Liver (tissue), 9 donors: ENCODE results near the gene MAFG. TPM values are rescaled to one million over a fixed set of nuclear protein-coding genes. Genes with fewer than 3 reads are reported as not detected.
A peak's percentile ranks its signal among the peaks of the same experiment; 100 is the strongest.

Experiments
- DNase-seq: peaks from one replicate; pipeline ENCODE4 v3.0.0-alpha.2; 2017; ENCODE audit warnings: low spot score
- H3K27ac ChIP-seq, 2 donors: one replicate each; pipeline ENCODE4 v1.7.0; 2013; ENCODE audit warnings: inconsistent platforms in 2 of 2, low read length in 2 of 2, control low read depth in 1 of 2, low read depth in 1 of 2, mild to moderate bottlenecking in 1 of 2
- H3K27me3 ChIP-seq, 4 donors: one replicate each; pipeline versions ENCODE4 v1.6.1 to v1.7.0; 2013; ENCODE audit warnings: low read length in 3 of 4, inconsistent platforms in 1 of 4, mild to moderate bottlenecking in 1 of 4, moderate library complexity in 1 of 4; ENCODE audit not compliant: control insufficient read depth in 4 of 4, insufficient read depth in 4 of 4
- H3K36me3 ChIP-seq, 4 donors: one replicate each; pipeline versions ENCODE4 v1.6.1 to v1.7.0; 2013; ENCODE audit warnings: low read length in 3 of 4, mild to moderate bottlenecking in 3 of 4, low read depth in 1 of 4, moderate library complexity in 1 of 4; ENCODE audit not compliant: control insufficient read depth in 4 of 4, insufficient read depth in 3 of 4
- H3K4me1 ChIP-seq, 4 donors: one replicate each; pipeline versions ENCODE4 v1.6.1 to v1.7.0; 2013; ENCODE audit warnings: low read length in 3 of 4, mild to moderate bottlenecking in 3 of 4, moderate library complexity in 1 of 4; ENCODE audit not compliant: control insufficient read depth in 4 of 4, insufficient read depth in 4 of 4
- H3K4me3 ChIP-seq, 3 donors: one replicate each; pipeline versions ENCODE4 v1.6.1 to v1.7.0; 2013; ENCODE audit warnings: low read length in 3 of 3, control low read depth in 1 of 3, low read depth in 1 of 3, mild to moderate bottlenecking in 1 of 3
- H3K9ac ChIP-seq, 2 donors: one replicate each; pipeline ENCODE4 v1.7.0; 2013; ENCODE audit warnings: low read length in 2 of 2, mild to moderate bottlenecking in 2 of 2, moderate library complexity in 2 of 2, control low read depth in 1 of 2, low read depth in 1 of 2
- H3K9me3 ChIP-seq, 4 donors: one replicate each; pipeline versions ENCODE4 v1.6.1 to v1.7.0; 2013; ENCODE audit warnings: low read length in 3 of 4; ENCODE audit not compliant: control insufficient read depth in 4 of 4
- ATF3 ChIP-seq: IDR thresholded peaks from 2 replicates; pipeline ENCODE4 v1.6.1; 2016; ENCODE audit warnings: antibody characterized with exemption
- CTCF ChIP-seq: fragments of 150-350 bp; IDR thresholded peaks from 2 replicates; pipeline ENCODE4 v1.5.1; 2017; ENCODE audit warnings: improper control_type of control experiment, low read depth, low read length; ENCODE audit not compliant: missing input control
- EGR1 ChIP-seq, 2 donors: IDR thresholded peaks; 2 replicates each; pipeline ENCODE4 v1.6.1; 2016 to 2018; ENCODE audit warnings: antibody characterized with exemption in 2 of 2, low read depth in 2 of 2
- GABPA ChIP-seq, 2 donors: IDR thresholded peaks in 1 of 2; conservative IDR thresholded peaks in 1 of 2; 2 replicates each; pipeline ENCODE4 v1.6.1; 2016; ENCODE audit warnings: antibody characterized with exemption in 2 of 2, mild to moderate bottlenecking in 1 of 2, moderate library complexity in 1 of 2
- MAX ChIP-seq: IDR thresholded peaks from 2 replicates; pipeline ENCODE4 v1.6.1; 2016; ENCODE audit warnings: antibody characterized with exemption
- NR2F2 ChIP-seq: IDR thresholded peaks from 2 replicates; pipeline ENCODE4 v1.6.1; 2016; ENCODE audit warnings: antibody characterized with exemption
- REST ChIP-seq: IDR thresholded peaks from 2 replicates; pipeline ENCODE4 v1.6.1; 2016; ENCODE audit warnings: antibody characterized with exemption, mild to moderate bottlenecking
- RXRA ChIP-seq, 2 donors: IDR thresholded peaks; 2 replicates each; pipeline ENCODE4 v1.6.1; 2017 to 2018; ENCODE audit warnings: antibody characterized with exemption in 2 of 2, mild to moderate bottlenecking in 1 of 2
- SP1 ChIP-seq: IDR thresholded peaks from 2 replicates; pipeline ENCODE4 v1.6.1; 2018; ENCODE audit warnings: antibody characterized with exemption, mild to moderate bottlenecking
- ZBTB33 ChIP-seq: IDR thresholded peaks from 2 replicates; pipeline ENCODE4 v1.6.1; 2016; ENCODE audit warnings: antibody characterized with exemption
- WGBS: extraction: QIAGEN DNeasy Blood & Tissue Kit; methylation state at CpG from one replicate; pipeline ENCODE4 v1.1.7; 2013; 5-methylcytosine and 5-hydroxymethylcytosine counted together
- polyA plus RNA-seq, 2 donors: library from polyadenylated mRNA; stranded (reverse) in 1 of 2; unstranded in 1 of 2; fragments of 200-250 nt in 1 of 2; fragments of >200 nt in 1 of 2; fragmentation: Nextera tagmentation in 1 of 2; extraction: Ambion mirVana in 1 of 2; gene quantifications; one replicate each; pipeline versions ENCODE4 v1.2.1 to v1.2.3, GENCODE V29; 2013 to 2015
- total RNA-seq, 2 donors: library from RNA; depleted of rRNA; stranded (reverse); fragments of >200 nt; gene quantifications; one replicate each; pipeline ENCODE4 v1.2.3, GENCODE V29; 2014
- donor health status: healthy.
- donor health status: healthy.
- donor health status: healthy.
- donor health status: healthy.
- donor health status: healthy.

Gene MAFG
- total and polyA plus RNA-seq, 4 donors: 3.0 to 17.0 (median 8.9) TPM

- no peak for TF ChIP-seq SP1
- no peak for TF ChIP-seq EGR1 (IDR thresholded peaks at IDR 0.05; ENCODE audit: low read depth in 2 of 2)
- no peak for TF ChIP-seq ZBTB33
- no peak for TF ChIP-seq REST
- TF ChIP-seq RXRA (IDR thresholded peaks at IDR 0.05): no peak
- no peak for TF ChIP-seq CTCF
- TF ChIP-seq NR2F2: no peak
- TF ChIP-seq GABPA (IDR thresholded peaks at IDR 0.05 in 1 of 2, conservative IDR thresholded peaks at IDR 0.05 in 1 of 2): no peak
- H3K27ac ChIP-seq: no peak overlapping the region
Observed at GRCh38 chr17:81955058-81955681, 27.6 kb upstream of the MAFG start.

GRCh38 chr17:81954131-81955057 is 26.9 kb upstream of the MAFG start:
- no peak for TF ChIP-seq MAX
- TF ChIP-seq ATF3: no peak
- peak in 1 of 2 donors; percentile 17 for TF ChIP-seq RXRA (IDR thresholded peaks at IDR 0.05)
- peaks cover 0 to 9% (median 6%) of the 10 kb centered on the region in 4 donors for H3K4me1 ChIP-seq
- H3K36me3 ChIP-seq: no peaks in the 10 kb centered on the region
- H3K4me3 ChIP-seq: no peak overlapping the region
- no peaks in the 10 kb centered on the region for H3K9me3 ChIP-seq
- H3K9ac ChIP-seq: no peak overlapping the region
- no peak for DNase-seq
- H3K27me3 ChIP-seq: no peaks in the 10 kb centered on the region
- no peak overlapping the region for H3K27ac ChIP-seq
- WGBS: 78% methylated on average over 19 of the region's 19 CpGs

More at GRCh38 chr17:81955058-81955681, 27.6 kb upstream of the MAFG start:
- 97% methylated on average over 26 of the region's 26 CpGs for WGBS
- Histone ChIP-seq H3K4me1 (peaks cover 0 to 16% (median 7%) of the 10 kb centered on the region in 4 donors), H3K27me3 (no peaks in the 10 kb centered on the region), H3K9me3 (no peaks in the 10 kb centered on the region), H3K9ac (no peak overlapping the region), H3K4me3 (no peak overlapping the region), H3K36me3 (no peaks in the 10 kb centered on the region)
- no peak for DNase-seq
